ENCODE measurements around the gene CCDC167. TPM values are rescaled to one million over a fixed set of nuclear protein-coding genes. Genes with fewer than 3 reads are reported as not detected.
A peak's percentile ranks its signal among the peaks of the same experiment; 100 is the strongest.

The CCDC167 gene
- total RNA-seq, 4 donors from 2014 or later, result 23.4 to 35.0 (median 30.8) TPM

- ATAC-seq (no peak), DNase-seq (no peak)
- in situ Hi-C loops (cut with MboI; ENCODE audit: low sequenced_read_pairs in 4 of 4), result loop anchor here in 3 of 4 donors (25.0 kb wide), 1 partner anchor 203 kb away; the partner anchor contains the start of gene MDGA1 (in 3 of the 3)
- Histone ChIP-seq H3K36me3 (peaks cover 0 to 11% of the 10 kb centered on the region in 2 donors), H3K27me3 (no peaks in the 10 kb centered on the region), H3K4me1 (no peaks in the 10 kb centered on the region), H3K27ac (no peak overlapping the region), H3K9me3 (no peaks in the 10 kb centered on the region), H3K4me3 (no peak overlapping the region)
- TF ChIP-seq, protein P1, sequence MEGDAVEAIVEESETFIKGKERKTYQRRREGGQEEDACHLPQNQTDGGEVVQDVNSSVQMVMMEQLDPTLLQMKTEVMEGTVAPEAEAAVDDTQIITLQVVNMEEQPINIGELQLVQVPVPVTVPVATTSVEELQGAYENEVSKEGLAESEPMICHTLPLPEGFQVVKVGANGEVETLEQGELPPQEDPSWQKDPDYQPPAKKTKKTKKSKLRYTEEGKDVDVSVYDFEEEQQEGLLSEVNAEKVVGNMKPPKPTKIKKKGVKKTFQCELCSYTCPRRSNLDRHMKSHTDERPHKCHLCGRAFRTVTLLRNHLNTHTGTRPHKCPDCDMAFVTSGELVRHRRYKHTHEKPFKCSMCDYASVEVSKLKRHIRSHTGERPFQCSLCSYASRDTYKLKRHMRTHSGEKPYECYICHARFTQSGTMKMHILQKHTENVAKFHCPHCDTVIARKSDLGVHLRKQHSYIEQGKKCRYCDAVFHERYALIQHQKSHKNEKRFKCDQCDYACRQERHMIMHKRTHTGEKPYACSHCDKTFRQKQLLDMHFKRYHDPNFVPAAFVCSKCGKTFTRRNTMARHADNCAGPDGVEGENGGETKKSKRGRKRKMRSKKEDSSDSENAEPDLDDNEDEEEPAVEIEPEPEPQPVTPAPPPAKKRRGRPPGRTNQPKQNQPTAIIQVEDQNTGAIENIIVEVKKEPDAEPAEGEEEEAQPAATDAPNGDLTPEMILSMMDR (IDR thresholded peaks at IDR 0.05 in 4 of 5, conservative IDR thresholded peaks at IDR 0.05 in 1 of 5), result no peak
- no peak for TF ChIP-seq POLR2A (IDR thresholded peaks at IDR 0.05)
- intact Hi-C loops (cut with DNase I; ENCODE audit: low total_unique reads), result loop anchor here (10.0 kb wide), 2 partner anchors 80 to 1010 kb away; no protein-coding TSS in a partner anchor
Measured at GRCh38 chr6:37484786-37485170, 14.9 kb downstream of the CCDC167 start.

GRCh38 chr6:37483917-37484785, 15.5 kb downstream of the CCDC167 start:
- Histone ChIP-seq H3K4me1 (no peaks in the 10 kb centered on the region), H3K27me3 (no peaks in the 10 kb centered on the region), H3K9me3 (no peaks in the 10 kb centered on the region), H3K27ac (no peak overlapping the region), H3K4me3 (no peak overlapping the region), H3K36me3 (peaks cover 0 to 17% of the 10 kb centered on the region in 2 donors)
- intact Hi-C loops (cut with DNase I; ENCODE audit: low total_unique reads) (loop anchor here (10.0 kb wide), 2 partner anchors 81 to 1011 kb away; no protein-coding TSS in a partner anchor), in situ Hi-C loops (cut with MboI; ENCODE audit: low sequenced_read_pairs in 4 of 4) (loop anchor here in 3 of 4 donors (25.0 kb wide), 1 partner anchor 203 kb away; the partner anchor contains the start of gene MDGA1 (in 3 of the 3))
- DNase-seq (peak in 1 of 2 donors; percentile 23), ATAC-seq (peak; percentile 30 to 31)
- TF ChIP-seq POLR2A (IDR thresholded peaks at IDR 0.05), result no peak
- TF ChIP-seq, protein P1 (IDR thresholded peaks at IDR 0.05 in 4 of 5, conservative IDR thresholded peaks at IDR 0.05 in 1 of 5), result peak; percentile 26 to 87 (median 69)

- TF ChIP-seq, protein P1 (IDR thresholded peaks at IDR 0.05 in 4 of 5, conservative IDR thresholded peaks at IDR 0.05 in 1 of 5), result no peak
- no peak for TF ChIP-seq POLR2A (IDR thresholded peaks at IDR 0.05)
- Histone ChIP-seq H3K4me1 (no peaks in the 10 kb centered on the region), H3K36me3 (peaks cover 0 to 25% of the 10 kb centered on the region in 2 donors), H3K9me3 (no peaks in the 10 kb centered on the region), H3K4me3 (no peak overlapping the region), H3K27ac (no peak overlapping the region), H3K27me3 (no peaks in the 10 kb centered on the region)
- intact Hi-C loops (cut with DNase I; ENCODE audit: low total_unique reads), result loop anchor here (10.0 kb wide), 2 partner anchors 81 to 1011 kb away; no protein-coding TSS in a partner anchor
- no peak for ATAC-seq
- DNase-seq, result no peak
- in situ Hi-C loops (cut with MboI; ENCODE audit: low sequenced_read_pairs in 4 of 4), result loop anchor here in 3 of 4 donors (25.0 kb wide), 1 partner anchor 204 kb away; the partner anchor contains the start of gene MDGA1 (in 3 of the 3)
Measured at GRCh38 chr6:37483252-37483901, 16.3 kb downstream of the CCDC167 start.

GRCh38 chr6:37482606-37483251, 17.0 kb downstream of the CCDC167 start:
- peaks cover 0 to 32% of the 10 kb centered on the region in 2 donors for H3K36me3 ChIP-seq
- H3K4me3 ChIP-seq, result no peak overlapping the region
- ATAC-seq (no peak), DNase-seq (no peak)
- intact Hi-C loops (cut with DNase I; ENCODE audit: low total_unique reads) (loop anchor here (10.0 kb wide), 2 partner anchors 82 to 1012 kb away; no protein-coding TSS in a partner anchor), in situ Hi-C loops (cut with MboI; ENCODE audit: low sequenced_read_pairs in 4 of 4) (loop anchor here in 3 of 4 donors (25.0 kb wide), 1 partner anchor 205 kb away; the partner anchor contains the start of gene MDGA1 (in 3 of the 3))
- H3K9me3 ChIP-seq, result no peaks in the 10 kb centered on the region
- TF ChIP-seq, protein P1 (IDR thresholded peaks at IDR 0.05 in 4 of 5, conservative IDR thresholded peaks at IDR 0.05 in 1 of 5), result no peak
- no peak for TF ChIP-seq POLR2A (IDR thresholded peaks at IDR 0.05)
- H3K27ac ChIP-seq, result no peak overlapping the region
- H3K4me1 ChIP-seq, result no peaks in the 10 kb centered on the region
- no peaks in the 10 kb centered on the region for H3K27me3 ChIP-seq
